NCI-H526 treated with DMSO at 0.1 percent for 48 hours (cell line): ENCODE measurements around the gene ING2.
"Not testable (repeated sequence)": the region's sequence is repeated elsewhere in the genome, so short reads cannot be mapped to it uniquely, and the experiment has no call there.

ENCODE experiments used
- DNase-seq: peaks from one replicate; lab custom pipeline; 2025; lab: John Stamatoyannopoulos, UW

Gene ING2, protein sequence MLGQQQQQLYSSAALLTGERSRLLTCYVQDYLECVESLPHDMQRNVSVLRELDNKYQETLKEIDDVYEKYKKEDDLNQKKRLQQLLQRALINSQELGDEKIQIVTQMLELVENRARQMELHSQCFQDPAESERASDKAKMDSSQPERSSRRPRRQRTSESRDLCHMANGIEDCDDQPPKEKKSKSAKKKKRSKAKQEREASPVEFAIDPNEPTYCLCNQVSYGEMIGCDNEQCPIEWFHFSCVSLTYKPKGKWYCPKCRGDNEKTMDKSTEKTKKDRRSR

DNA sequence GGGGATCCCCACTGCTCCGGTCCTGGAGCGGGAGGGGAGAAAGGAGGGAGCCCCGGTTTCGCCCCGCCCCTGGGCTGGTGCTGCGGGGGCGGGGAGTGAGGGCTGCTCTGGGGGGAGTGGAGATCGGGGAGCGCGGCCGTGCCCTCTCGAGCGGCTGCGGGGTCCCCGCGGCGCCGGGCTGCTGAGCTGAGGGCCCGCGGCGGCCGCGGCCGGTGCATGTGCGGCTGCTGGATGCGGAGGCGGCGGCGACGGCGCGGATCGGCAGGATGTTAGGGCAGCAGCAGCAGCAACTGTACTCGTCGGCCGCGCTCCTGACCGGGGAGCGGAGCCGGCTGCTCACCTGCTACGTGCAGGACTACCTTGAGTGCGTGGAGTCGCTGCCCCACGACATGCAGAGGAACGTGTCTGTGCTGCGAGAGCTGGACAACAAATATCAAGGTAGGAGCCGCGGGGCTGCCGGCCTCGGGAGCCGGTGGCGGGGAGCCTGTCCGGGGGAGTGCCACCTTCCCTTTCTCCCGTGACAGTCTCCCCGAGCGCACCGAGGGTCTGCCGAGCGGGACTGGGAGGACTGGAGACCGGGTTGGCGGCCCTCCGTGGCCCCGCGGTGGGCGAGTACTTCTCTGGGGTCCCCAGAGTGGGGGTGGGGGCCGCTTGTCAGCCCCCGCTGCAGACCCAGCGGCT lies at the start of gene ING2:
Gene ING2, plus strand, starts transcription at position 129 of the 681 bp plus-strand sequence. Its CDS starts 138 bp downstream, at position 267.
- DNase-seq: peak; percentile 59

DNA sequence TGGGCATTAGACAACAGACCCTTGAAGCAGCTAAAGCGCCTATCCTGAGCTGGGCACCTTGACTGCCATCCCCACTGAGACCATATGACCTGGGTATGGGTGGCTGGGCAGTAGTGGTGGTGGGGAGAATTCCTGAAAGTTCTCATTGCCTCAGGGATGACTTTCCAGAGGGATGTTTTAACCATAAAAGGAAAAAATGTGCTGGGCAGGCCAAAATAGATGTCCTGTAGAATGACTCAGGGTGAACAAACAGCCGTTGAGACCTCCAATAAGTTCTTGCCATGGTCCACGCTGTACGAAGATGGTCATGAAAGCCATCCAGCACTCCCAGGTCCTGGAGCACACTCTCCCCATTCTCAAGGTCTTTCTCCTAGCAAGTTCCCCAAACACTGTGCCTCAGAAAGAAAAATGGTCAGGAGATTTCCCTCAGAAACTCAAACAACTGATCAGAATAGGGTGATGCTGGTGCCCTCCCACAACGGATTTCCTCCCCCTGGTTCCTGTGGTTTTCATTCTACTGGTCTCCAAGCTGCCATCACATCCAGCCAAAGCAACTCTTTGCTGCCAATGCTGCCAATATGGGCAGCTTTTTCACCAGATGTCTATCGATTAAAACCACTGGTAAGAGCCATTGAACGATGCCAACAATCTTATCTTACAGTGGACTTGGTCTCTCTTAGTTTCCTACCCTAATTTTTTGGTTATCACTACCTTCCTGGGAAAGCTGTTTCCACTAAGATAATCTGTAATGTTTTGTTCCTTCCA lies 49.2 kb upstream of the ING2 start:
- no peak for DNase-seq

DNA sequence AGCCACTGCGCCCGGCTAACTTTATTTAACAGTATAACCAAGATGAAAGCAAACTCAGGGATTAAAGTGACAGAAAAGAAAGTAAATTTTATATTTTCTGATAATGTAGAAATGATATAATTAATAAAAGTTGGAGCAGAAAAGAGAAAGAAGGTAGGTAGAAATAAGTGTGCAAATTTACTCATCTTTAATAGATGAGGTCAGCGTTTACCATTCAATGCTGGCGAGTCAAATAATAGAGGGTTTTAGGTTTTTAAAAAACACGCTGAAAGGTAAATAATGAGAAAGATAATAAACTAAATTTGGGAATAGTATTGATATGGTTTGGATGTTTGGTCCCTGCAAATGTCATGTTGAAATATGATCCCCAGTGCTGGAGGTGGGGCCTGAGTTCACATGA lies 46.9 kb upstream of the ING2 start:
- no peak for DNase-seq

DNA sequence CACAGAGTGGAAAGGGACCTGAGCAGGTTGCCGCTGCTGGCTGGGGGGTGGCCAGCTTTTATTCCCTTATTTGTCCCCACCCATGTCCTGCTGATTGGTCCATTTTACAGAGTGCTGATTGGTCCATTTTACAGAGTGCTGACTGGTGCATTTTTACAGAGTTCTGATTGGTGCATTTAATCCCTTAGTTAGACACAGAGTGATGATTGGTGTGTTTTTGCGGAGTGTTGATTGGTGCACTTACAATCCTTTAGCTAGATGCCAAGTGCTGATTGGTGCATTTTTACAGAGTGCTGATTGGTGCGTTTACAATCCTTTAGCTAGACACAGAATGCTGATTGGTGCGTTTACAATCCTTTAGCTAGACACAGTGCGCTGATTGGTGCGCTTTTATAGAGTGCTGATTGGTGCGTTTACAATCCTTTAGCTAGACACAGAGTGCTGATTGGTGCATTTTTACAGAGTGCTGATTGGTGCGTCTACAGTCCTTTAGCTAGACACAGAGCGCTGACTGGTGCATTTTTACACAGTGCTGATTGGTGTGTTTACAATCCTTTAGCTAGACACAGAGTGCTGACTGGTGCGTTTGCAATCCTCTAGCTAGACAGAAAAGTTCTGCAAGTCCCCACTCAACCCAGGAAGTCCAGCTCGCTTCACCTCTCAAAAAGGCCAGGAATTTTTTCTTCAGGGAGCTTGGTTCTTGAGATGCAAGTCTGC lies 40.8 kb upstream of the ING2 start:
- not testable (repeated sequence) for DNase-seq

DNA sequence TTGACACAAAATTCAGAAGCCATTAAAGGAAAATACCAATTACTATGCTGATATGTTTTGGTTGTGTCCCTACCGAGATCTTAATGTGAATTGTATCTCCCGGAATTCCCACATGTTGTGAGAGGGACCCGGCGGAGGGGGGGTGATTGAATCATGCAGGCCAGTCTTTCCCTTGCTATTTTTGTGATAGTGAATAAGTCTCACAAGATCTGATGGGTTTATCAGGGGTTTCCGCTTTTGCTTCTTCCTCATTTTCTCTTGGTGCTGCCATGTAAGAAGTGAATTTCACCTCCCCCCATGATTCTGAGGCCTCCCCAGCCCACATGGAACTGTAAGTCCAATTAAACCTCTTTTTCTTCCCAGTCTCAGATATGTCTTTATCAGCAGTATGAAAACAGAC lies 39.0 kb upstream of the ING2 start:
- not testable (repeated sequence) for DNase-seq

DNA sequence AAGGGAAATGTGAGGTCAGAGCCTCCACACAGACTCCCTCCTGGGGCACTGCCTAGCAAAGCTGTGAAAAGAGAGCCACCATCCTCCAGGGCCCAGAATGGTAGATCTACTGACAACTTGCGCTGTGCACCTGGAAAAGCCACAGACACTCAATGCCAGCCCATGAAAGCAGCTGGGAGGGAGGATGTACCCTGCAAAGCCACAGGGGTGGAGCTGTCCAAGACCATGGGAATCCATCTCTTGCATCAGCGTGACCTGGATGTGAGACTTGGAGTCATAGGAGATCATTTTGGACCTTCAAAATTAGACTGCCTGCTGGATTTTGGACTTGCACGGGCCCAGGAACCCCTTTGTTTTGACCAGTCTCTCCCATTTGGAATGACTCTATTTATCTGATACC lies 37.6 kb upstream of the ING2 start:
- DNase-seq: no peak

DNA sequence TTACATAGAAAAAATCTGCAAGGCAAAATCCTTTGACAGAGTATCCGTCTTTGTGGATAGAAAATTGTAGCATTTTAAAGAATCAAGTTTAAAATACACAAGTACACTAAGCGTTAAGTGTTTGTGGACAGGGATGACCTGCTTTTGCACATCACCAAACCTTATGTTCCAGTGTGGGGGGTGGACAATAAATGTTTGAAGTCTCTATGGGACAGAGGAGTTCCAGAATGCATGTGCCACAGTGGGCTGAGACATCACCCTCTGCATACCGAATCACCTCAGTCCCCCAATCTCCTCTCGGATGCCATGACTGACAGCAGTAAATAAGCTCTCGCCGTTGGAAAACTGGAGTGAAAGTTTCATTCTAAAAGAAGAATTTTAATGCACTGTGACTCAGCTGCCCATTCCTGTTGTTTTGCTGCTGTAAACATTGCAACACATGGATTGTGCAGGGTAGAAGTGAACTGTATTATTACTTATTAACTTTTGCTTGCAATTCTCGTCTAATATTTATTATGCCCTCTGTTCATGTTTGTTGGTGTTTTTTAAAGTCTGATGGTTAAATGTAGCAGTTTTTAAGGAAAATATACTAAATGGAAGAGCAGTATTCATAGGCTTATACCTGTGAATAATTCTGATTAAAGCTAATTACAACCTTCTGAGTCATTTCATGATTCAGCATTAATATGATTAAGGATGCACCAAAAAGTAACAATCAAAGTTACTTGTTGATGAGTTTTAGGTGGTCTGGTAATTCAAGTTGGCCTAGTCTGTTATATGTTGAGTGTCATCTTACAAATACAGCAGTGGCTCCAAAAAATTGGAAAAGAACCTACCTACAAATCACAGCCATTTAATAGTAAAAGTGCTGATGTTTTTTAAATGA lies 36.4 kb upstream of the ING2 start:
- DNase-seq: no peak

DNA sequence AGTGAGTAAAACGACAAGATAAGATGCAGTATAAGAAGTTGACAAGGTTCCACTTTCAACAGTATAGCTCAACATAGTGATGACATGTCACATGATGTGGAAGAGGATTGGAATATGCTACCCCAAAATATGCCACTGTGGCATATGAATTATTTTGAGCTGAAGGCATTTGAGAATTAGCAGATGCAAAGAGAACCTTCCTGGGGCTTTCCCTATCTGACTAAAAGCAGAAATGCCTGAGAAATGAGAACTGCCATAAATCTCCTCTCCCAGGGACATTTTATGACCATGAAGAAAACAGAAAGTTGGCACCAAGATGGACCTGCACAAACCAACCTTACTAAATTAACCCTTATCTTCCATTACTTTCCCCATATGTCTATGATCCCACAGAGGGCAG lies 35.6 kb upstream of the ING2 start:
- no peak for DNase-seq

DNA sequence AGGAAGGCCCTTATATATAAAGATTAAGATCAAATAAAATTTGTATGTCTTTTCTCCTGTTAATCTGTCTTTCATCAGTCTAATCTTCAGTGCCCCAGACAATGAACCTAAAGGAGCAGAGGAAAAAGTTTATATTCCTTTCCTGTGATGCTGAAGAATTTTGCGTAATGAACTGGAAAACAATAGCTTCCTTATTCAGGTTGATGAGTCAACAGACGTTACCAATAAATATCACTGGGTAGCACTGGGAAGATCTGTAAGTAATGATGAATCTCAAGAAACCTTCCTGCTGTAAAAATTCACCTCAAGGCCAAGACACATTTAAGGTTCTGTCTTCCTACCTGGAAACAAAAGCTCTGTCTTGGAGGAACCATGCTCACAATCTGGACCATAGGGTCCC lies 34.9 kb upstream of the ING2 start:
- no peak for DNase-seq

DNA sequence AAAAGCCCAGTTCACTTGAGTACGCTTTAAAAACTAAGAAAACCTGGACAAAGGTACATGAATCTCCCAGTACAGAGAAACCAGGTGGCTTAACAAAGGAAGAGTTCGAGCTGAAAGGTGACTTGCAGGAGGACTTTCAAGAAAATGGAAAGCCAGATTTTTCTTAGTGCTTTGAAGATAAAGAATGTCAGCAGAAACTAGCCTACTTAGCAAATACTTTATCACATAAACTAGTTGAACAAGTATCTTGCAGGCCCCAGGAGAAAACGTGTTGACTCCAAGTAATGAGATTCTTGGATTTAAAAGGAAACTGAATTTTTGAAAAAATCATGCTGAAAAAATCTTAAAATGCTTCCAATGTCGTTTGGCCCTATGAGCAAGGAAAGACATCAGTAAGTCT lies 34.0 kb upstream of the ING2 start:
- no peak for DNase-seq

DNA sequence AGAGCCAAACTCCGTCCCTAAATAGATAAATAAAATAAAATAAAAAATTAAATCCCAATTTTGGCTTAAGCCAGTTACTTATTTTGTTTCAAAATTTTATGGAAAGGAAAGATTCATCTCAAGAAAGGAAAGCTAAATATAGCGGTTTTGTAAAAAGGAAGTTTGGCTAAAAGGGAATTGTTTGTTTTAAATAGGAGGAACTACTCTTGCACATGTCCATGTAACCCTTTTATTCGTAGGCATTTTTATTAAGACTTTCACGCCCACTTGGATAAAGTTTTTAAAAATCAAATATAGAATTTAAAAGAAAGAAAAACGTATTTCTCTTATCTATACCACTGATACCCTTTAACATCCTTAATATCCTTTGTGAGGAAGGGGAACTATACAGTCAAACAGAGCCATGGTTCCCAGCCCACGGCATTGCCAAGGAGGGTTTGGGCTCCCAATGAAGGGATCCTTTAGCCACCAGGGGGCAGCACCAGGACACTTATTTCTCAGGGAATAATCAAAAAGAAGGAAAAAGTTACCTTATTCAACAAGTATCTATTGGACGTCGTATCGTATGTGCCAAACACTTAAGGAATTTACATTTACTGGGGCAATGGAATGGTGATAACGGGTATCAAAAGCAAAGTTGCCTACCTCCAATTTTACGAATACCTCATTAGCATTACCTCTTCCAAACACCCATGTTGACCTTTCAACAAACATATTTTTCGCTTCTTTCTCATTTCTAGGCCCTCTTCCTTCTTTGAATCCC lies 32.7 kb upstream of the ING2 start:
- peak; percentile 16 for DNase-seq

DNA sequence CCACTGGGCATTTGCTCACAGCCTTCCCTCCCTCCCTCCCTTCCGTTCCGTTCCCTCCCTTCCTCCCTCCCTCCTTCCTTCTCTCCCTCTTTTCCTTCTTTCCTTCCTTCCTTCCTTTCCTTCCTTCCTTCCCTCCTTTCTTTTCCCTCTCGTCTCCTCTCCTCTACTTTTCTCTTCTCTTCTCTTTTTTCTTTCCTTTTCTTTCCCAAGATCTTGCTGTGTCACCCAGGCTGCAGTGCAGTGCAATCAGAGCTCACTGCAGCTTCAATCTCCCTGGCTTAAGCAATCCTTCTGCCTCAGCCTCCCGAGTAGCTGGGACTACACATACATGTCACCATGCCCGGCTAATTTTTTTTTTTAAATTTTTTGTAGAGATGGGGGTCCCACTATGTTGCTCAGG lies 26.7 kb upstream of the ING2 start:
- DNase-seq: no peak

DNA sequence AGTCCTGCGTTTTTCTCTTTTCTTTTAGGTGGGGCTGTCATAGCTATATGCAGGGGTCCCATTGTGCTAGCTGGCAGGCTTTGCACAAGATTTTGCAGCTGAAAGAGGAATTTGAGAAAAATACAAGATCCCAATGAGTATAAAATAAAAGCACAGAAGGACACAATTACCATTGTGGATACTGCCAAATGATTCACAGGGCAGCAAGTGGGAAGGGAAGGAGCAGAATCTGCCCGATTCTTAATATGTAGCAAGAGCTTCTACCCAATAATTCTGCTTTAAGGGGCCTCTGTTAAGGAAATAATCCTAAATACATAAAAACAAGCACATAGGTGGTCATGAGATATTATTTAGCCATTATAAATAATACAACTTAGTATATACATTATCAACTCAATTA lies 25.9 kb upstream of the ING2 start:
- no peak for DNase-seq

DNA sequence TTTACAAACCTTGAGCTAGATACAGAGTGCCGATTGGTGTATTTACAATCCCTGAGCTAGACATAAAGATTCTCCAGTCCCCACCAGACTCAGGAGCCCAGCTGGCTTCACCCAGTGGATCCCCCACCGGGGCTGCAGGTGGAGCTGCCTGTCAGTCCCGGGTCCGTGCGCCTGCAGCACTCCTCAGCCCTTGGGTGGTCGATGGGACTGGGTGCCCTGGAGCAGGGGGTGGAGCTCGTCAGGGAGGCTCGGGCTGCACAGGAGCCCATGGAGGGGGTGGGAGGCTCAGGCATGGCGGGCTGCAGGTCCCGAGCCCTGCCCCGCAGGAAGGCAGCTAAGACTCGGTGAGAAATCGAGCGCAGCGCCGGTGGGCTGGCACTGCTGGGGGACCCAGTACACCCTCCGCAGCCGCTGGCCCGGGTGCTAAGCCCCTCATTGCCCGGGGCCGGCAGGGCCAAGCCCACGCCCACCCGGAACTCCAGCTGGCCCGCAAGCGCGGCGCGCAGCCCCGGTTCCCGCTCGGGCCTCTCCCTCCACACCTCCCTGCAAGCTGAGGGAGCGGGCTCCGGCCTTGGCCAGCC lies 22.3 kb upstream of the ING2 start:
- DNase-seq: not testable (repeated sequence)

DNA sequence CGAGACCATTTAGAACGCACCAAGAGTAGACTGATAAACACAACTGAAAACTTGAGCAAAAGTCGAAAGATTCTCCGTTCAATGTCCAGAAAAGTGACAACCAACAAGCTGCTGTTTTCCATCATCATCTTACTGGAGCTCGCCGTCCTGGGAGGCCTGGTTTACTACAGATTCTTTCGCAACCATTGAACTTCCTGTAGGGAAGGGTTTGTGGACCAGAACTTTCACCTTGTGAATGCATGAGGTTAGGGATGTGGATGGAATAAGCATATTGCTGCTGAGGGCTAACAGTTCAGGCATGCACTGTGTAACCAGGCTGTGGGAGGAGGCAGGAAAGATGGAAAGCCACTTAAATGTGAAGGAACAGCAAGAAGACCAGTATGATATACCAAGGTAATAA lies 20.9 kb upstream of the ING2 start:
- DNase-seq: no peak

DNA sequence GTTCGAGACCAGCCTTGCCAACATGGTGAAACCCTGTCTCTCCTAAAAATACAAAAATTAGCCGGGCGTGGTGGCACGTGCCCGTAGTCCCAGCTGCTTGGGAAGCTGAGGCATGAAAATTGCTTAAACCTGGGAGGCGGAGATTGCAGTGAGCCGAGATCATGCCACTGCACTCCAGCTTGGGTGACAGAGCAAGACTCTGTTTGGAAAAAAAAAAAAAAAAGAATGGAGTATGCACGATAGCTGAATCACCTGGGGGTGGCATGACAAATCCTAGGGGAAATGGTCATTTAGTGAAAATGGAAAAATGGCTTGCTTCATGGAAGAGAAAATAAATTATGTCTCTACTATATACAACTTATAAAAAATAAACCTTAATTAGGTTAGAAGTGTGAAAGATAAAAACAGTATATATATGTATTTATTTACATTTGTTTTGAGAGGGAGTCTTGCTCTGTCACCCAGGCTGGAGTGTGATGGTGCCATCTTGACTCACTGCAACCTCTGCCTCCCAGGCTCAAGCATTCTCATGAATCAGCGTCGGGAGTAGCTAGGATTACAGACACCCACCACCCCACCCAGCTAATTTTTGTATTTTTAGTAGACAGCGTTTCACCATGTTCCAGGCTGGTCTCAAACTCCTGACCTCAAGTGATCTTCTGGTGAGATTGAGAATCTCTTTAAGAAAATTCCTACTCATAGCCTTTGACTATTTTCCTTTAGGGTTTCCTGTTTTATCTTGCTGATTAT lies 19.3 kb upstream of the ING2 start:
- DNase-seq: no peak

DNA sequence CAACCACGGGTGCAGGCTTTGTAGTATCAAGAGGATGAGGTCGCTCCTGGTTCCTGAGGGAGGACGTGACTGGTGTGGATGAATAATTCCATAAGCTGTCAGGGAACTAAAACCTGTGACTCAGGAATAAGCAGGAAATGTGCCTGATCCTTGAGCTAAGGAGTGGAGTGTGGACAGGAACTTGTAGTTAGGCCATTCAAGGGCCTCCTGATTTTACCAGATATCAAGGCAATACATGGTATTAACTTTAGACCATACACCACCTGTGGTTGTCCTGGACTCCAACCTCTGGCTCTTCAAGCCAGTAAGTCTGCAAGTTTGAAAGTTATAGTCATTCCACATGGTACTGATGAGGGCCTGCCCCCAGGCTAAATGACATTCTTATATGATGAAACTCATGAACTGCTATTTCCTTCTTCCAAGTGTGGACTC lies 12.1 kb upstream of the ING2 start:
- DNase-seq: no peak

DNA sequence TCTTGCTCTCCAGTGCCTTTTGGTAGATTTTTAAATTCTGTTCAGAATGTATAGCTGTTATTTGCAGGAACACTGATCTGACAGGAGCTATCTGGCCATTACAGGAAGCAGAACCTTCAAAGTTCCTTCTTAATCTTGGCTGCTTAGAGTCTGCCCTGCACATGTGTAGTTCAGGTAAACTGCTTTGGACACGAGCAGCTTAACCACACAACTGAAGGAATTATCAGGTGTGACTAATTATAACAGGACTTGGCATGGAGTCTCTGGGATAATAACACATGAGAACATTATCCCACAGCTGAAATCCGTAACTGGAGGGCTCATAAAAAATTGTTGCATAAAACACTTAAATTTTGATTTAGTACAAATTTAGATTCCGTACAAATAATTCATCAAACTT lies 11.6 kb upstream of the ING2 start:
- DNase-seq: no peak

DNA sequence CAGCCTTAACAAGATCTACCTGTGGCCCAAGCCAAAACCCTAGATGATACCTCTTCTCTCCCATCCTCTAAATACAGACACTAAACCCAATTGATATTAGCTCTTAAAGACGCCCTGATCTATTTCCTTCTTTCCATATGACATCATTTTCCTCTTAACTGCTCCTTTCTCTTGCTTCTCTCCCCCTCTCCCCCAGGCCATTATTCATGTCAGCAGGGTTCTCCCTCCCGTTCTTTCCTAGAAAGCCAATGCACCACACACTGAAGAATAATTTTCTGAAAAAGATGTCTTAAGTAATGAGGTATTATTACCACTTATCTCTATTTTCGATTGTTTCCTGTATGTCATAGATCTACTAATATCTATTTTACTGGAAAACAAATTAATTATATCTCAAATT lies 9.7 kb upstream of the ING2 start:
- no peak for DNase-seq

DNA sequence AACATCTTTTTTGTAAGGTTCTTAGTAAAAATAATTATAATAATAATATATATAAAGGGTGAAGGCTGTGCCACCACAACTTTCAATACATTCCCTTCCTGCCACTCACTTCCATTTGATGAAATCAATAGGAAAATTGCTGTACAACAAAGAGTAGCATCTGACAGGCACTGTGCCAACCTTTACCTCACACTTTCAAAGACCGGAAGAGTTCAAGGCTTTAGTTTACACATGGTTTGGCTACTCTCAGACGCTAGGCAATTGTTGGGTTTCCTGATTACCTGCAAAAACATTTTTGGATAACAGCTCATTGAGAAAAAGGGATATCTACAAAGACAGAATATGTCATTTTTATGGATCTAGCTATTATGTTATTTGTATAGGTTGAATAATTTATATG lies 5.5 kb upstream of the ING2 start:
- no peak for DNase-seq
